HT1080 (cell line): ENCODE measurements around the gene HTR2B. TPM values are rescaled to one million over a fixed set of nuclear protein-coding genes. Genes with fewer than 3 reads are reported as not detected.
"Not testable (repeated sequence)": the region's sequence is repeated elsewhere in the genome, so short reads cannot be mapped to it uniquely, and the experiment has no call there.

Source experiments
- DNase-seq: peaks from one replicate; pipeline ENCODE4 v3.0.0-alpha.2; 2015; ENCODE audit warnings: low read depth
- total RNA-seq: library from RNA; depleted of rRNA; stranded (reverse); fragments of >200 nt; shearing (Covaris generic); gene quantifications from 2 replicates; pipeline ENCODE4 v1.2.3, GENCODE V29; 2014

Gene HTR2B
- total RNA-seq, 1 experiment from 2014 or later: not detected

DNA sequence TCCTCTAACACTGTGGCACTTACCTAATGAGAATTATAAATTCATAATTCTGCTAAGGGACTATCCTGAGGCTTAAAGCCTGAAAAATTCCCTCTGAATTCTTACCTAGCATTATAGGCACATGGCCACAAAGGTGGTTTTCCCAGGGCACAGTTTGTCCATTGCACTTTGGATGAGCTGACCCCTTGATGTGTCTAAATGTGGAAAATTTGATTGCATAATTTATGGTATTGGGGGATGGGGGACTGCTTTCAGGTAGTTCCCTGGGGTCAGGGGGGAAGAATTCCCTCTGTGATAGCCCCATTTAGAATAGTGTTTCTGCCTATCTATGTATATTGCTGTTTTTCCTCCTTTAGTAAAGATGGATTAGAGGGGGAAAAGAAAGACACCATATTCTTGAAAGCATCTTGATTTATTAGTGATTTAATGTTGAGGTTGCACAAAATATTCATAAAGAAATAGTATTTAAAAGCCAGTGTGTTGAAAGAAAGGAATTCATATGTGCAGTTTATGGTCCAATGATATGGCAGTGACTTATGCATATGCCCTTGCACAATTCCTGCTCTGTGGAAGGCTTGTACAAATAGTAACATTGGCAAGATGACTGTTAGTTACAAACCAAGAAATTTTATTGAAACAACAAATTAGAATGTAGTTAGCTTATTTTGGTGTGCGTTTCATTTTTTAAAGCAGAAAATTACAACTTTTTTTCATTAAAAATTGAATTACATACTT is 8.7 kb upstream of the HTR2B start:
- no peak for DNase-seq

DNA sequence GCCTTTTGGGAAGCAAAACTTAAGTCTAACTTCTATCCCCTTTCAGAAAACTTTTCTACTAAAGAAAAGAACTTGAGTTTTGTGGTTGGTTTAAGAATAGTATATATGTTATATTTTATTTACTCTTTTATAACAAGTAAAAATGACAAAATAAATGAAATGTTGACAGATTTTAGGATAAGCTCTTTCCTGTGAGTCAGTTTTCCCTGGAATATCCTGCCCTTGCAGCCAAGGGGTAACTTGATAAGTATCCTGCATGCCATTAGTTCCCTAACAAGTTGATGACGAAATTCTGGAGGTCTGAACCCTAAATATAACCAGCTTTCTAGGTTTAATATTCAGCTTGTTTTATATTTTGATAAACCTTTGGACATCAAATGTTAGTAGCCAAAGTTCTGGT is 7.3 kb upstream of the HTR2B start:
- DNase-seq: peak; percentile 31

DNA sequence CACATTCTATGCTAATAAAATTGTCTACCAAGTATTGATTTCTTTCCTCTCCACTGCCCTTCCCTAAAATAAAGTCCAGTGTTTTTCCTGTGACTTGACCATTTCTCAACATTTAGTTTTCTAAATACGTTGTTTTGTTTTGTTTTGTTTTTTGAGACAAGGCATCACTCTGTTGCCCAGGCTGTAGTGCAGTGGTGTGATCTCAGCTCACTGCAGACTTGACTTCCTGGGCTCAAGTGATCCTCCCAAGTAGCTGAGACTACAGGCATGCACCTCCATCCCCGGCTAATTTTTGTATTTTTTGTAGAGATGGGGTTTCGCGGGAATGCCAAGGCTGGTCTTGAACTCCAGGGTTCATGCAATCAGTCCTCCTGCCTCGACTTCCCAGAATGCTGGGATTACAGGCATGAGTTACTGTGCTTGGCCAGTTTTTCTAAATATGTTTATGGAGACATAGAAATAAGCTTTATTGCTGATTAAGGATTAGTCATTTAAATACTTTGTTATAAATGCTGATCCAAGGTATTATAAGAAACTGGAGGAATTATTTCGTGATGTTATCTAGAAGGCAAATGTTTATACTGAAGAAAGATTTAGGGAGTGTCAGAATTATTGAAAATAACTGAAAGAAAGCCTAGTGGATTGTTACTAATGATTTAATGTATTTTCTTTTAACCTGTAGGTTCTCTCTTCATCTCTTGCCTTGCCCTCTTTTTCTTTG is 5.7 kb upstream of the HTR2B start:
- no peak for DNase-seq

DNA sequence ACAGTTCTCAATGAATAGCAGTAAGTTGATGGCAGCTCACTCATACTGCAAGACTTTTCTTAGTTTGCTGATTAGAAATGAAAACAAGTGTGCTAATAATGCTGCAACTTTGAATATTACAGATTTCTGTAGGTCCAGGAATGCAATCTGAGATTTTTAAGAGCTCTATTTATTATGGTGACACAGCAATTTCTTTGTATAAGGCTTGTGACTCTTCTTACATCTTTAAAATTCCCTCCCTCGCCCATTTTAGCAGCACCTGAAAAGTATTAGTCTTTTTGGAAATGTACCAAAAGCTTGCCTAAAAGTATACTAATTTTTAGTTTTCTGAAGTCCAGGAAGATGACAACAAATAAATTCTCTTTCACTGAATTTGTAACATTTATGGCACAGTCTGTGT is 4.4 kb upstream of the HTR2B start:
- DNase-seq: no peak

DNA sequence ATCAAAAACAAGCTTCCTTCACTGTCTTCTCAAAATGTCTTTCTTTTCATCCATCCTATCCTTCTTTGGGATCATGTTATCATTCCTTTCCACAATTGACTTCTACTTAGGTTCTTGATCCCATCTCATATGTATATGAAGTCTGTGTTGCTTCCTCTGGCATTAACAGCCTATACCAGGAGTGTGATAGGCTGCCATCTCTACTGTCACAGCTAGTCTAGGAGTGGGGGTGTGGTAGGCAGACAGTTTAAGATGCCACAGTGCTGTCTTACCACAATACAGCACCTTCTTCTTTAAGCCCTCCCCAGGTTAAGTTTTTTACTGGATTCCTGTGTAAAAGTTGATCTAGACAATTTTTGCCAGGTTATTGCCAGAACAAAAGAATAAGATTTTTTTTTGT is 3.7 kb upstream of the HTR2B start:
- no peak for DNase-seq

DNA sequence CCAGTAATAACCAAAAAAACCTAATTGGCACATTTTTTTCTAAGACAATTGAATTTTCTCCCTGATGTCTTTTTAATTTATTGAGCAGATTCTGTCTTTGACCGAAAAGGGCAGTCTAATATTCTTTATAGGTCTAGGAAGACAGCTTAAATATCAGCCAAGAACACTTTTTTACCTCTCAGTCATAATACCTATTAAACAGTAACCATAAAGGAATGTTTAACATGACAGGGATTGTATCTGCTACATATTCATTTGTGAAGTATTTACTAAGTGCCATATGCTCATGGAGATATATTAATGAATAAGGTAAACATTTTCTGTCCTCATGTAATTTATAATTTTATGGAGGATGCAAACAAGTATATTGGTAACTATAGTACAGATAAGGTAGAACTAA is 3.1 kb upstream of the HTR2B start:
- DNase-seq: no peak

DNA sequence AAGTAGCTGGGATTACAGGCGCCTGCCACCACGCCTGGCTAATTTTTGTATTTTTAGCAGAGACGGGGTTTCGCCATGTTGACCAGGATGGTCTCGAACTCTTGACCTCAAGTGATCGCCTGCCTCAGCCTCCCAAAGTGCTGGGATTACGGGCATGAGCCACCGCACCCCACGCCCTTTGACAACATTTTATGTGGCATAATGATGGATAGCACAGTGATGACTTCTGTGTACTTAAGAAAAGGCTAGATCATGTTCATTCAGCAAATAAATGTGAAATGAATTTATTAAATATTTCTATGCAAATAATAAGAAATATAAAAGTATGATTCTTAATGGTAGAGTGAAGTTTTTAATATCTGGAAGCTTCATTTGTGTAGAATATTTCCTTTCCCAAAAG is 2.6 kb upstream of the HTR2B start:
- DNase-seq: no peak

DNA sequence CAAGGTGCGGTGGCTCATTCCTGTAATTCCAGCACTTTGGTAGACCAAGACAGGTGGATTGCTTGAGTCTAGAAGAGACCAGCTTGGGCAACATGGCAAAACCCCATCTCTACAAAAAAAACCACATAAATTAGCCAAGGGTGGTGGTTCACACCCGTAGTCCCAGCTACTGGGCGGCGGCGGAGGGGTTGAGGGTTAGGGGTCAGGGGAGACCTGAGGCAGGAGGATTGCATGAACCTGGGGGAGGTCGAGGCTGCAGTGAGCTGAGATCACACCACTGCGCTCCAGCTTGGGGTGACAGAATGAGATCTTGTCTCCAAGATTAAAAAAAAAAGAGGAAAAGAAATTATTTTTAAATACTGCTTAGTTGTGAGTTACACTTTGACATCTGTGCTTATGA is 1.3 kb upstream of the HTR2B start:
- DNase-seq: no peak

DNA sequence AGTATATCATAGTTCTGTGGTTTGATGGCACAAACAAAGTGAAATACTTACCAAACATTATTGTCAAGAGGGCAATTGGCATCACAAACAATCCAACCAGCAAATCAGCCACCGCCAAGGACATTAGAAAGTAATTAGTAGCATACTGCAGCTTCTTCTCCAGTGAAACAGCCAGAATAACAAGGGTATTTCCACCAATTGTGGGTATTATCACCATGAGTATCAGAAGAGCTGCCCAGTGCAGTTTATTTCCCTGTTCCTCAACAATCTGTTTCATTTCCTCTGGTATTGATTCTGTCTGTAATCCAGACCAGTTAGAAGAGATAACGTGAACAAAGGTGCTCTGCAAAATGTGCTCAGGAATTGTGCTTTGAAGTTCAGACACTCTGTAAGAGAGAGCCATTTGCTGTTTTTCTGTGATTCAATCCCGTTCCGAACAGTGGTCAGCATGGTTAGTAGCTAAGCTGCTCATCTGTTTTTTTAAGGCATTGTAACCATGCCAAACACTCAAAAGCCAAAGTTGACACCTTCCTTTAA is 1.4 kb downstream of the HTR2B start:
- no peak for DNase-seq

DNA sequence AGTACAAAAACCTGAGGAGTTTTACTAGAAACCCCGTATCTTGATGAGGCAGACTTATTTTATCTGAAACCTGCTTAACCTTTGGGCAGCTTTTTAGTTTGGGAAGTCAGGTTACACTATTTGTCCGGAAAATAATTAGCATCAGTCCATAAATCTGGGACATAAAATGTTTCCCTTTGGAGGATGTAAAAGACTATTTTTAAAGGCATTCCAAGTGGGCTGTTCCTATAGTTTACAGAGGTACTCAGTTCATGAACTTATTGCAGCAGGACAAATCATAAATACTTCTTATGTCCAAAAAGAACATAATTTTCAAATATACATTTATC is 6.3 kb downstream of the HTR2B start:
- no peak for DNase-seq

DNA sequence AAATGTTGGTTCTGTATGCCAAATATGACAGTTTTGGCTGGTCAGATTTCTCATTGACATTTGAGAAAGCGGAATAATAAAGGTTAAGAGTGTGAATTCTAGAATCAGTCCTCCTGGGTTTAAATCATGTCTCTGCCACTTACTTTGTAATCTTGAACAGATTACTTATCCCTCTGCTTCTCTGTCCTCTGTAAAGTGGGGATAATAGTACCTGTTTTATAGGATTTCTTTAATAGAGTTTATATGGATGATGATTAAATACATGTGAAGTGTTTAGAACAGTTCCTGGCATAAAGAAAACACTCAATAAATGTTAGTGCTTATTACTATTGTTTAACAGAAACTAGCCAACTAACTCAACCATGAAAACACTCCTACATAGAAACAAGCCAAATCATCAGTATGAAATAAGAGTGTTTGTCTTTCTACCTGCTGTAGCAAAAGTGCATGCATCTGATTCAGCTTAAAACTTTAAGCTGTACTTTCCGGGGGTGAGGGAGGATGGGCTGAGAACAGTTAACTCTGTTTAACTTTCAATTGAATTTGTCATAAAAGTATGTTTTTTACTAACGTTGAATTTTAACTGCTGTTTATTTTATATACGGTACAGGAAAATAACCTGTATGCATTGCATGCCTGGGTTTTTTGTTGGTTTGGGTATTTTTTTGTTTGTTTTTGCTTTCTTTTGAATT is 6.8 kb downstream of the HTR2B start:
- DNase-seq: no peak

DNA sequence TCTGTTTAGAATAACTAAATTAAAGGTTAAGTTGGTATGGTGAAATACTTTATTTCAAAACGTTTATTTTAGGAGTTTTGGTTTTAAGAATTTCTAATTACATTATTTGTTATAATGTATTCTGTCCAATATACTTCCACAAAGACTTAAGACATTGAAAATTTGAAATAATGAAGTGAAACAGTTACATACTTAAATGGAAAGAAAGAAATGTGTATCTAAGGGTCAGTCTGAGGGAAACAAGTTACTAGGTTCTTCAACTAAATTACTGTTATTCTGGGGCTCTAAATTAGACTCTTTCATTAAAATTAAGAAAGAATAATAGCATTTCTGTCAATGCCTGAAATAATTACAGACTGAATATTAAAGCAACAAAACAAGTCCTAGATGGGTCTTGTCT is 7.7 kb downstream of the HTR2B start:
- no peak for DNase-seq

DNA sequence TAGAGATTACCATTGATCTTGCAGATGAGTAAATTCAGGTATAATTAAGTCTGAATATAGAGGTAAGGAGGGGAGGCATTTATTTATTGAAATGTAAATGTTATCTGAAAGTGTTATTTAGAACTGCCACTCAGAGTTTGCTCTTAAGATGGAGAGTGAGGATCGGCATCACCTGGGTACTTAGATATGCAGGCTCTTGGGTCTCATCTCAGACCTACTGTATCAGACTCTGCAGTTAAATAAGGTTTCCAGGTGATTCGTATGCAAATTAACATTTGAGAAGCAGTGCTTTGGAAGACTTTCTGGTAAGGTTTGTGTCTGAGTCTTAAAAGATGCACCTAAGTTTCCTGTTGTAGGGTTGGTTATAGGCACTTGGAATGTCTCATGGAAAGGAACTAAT is 9.2 kb downstream of the HTR2B start:
- DNase-seq: no peak

DNA sequence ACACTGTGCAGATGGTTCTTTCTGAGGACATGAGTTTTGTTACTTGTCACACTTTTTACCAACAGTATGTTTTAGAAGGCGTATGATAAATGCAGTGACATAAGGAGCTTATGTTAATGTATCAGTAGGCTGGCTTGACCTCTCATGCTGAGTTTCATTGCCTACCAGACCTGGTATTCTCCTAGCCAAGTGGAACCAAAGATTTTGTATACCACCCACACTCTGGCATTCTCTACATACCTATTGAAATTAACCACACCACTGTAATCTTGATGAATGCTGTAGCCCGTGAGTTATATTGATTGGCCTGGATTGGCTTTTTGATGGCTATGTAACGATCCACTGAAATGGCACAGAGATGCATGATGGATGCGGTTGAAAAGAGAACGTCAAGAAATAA is 11.4 kb downstream of the HTR2B start:
- no peak for DNase-seq

DNA sequence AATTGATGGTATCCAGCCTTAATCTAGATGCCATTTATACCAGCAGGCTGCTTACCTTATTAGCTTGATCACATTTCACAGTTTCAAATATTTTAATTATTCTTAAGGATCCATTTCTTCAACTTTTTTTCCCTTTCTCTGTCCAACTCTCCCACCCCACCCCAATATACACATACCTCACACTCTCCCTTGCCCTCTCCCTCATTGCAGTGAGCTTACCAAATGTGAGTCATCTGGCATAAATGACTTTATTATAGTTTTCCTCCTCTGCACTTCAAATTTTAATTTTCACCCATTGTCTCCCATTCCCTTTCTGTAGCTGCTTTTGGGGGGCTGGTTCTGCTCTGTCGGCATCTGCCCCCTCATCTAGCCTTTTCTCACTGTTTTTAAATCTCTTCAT is 12.9 kb downstream of the HTR2B start:
- peak; percentile 11 for DNase-seq

DNA sequence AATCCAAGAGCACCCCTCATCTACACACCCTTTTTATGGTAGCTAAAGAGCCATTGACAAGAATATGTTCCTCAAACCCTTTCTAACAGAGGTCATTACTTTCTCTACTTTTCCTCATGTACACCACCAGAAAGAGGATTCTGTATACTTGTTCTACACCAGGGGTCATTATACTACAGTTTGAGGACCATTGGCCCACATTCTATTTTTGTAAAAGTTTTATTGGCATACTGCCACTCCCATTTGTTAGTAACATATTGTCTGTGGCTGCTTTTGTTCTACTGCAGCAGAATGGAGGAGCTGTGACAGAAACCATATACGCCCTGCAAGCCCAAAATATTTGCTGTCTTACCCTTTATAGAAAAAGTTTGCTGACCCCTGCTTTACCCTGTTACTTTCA is 14.3 kb downstream of the HTR2B start:
- peak; percentile 27 for DNase-seq

DNA sequence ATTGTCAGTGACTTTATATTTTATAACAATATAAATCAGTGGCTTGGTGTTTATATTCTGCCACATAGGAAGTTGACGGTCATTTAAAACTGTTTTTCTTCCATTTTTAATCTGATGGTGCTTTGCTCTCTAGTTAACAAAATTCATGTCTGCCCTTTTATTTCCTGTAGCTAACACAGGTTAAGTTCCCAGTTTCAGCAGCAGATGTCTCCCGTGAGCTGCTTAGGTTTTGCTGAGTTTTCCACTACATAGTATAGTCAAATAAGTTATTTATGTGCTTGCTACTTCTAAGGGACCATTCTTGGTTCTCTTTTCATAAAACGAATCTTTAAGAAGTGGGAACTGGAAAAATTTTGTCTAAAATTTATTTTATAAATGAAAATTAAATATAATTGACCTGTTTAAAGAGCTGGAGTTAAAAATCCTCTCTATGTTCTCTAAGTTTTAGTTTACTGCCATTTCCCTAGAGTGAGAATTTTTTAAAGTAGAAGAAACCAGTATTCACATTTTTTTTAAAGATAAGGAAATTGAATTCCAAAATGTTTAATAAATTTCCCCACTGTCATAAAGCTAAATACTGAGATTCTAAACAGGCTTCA is 20.6 kb downstream of the HTR2B start:
- DNase-seq: peak; percentile 59

DNA sequence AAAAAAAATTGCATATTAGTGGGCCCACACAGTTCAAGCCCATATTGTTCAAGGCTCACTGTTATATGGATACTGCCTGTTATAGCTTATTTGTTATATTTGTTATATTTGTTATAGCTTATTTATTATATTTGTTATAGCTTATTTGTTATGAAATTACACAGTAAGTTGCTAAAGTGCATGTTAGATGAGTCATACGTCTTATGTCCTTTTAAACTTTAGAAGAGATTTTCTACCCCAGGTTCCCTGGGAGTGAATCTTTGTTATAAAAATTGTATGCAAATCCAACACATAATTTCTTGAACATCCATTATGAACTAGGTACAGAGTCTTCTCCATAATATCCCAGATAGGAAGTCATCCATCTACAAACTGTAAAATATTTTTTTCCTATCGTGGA is 22.1 kb downstream of the HTR2B start:
- DNase-seq: no peak

DNA sequence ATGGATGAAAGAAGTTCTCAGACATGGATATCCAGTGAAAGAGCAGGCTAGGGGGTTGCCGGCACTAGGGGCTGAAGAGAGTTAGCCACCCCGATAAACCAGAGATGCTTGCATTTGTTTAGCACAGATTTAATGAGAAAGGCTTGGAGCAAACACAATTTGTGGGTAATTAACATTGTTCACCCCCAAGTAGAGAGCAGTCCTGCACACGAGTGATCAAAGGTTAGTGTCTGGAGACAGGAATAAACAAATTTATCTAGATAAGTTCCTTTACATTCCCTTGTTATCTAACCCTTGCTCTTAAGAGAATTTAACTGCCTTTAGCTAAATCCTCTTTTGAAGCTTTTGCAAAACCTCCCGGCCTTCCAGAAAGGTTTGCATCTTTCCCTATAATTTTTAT is 23.9 kb downstream of the HTR2B start:
- DNase-seq: no peak

DNA sequence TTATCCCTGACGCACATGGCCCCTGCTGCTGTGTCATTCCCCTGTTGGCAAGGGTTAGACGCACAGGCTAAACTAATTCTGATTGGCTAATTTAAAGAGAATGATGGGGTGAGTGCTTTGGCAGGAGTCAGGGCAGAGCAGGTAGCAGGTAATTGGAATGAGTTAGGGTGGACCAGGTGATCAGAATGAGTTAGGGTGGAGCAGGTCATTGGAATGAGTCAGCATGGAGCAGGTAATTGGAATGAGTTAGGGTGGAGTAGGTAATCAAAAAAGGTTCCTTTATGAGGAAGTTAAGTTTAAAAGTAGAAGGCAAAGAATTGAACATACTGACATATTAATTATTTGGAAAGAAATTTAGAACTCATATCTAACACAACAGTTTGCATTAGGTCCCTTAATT is 24.5 kb downstream of the HTR2B start:
- not testable (repeated sequence) for DNase-seq

DNA sequence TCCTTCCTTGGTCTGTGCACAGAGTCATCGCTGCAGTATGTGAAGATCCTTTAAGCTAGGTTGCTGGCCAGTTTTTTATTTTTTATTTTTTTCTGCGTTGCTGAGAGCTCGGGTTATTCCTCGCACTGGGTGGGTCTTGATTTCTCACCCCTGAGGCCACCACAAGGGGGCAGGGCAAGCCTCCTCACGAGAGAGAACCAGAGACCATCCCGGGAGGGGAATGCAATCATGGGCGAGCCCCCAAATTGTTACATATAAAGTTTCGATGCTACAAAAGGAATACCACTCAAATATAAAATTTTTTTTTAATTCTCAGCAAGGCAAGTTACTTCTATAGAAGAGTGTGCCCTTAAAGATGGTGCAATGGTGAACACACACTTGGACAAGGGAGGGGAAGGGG is 24.9 kb downstream of the HTR2B start:
- no peak for DNase-seq

DNA sequence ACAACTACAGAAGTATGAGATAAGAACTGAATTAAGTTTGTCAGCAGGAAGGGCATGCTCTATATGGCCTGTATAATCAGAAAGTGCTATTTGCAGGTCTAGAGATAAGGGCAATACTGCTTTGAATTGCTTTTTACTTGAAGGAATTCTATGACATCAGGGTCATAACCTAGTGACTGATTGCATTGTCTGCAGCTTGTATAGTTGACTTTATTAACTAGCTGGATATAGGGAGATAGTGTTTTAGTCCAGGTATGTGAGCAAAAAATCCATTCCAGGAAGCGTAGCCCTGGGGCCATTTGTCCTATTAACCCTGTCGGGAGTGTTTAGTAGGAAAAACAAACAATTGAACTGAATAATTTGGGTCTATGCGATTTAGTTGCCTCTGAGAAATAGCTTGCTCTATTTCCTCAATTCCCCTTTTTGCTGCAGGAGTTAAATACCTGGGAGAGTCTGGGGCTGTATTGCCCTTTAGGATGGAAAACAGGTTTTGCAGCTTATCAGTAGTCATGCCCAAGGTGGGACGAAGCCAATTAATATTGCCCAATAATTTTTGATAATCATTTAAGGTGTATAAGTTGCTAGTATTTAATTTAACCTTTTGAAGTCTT is 30.0 kb downstream of the HTR2B start:
- DNase-seq: no peak
